Measurements from ENCODE around the gene POT1.
A peak's percentile ranks its signal among the peaks of the same experiment; 100 is the strongest.

POT1 gene

DNA sequence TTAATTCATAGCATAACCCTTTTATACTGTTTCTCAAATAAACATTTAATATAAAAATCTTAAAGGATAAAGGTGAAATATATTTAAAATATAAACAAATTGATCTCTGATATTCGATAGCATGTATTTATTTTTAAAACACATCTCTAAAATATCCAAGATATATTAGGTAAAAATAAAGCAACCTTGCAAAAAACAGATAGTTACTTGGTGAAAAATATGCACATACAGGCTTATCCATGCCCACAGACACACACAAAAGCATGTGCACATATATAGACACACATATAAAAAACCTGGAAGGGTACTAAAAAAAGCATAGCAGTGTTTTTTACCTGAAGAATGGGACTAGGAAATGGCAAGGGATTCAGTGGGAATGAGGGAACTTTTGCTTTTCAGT lies 19.8 kb downstream of the POT1 start:
- DNase-seq = peak; percentile 15

DNA sequence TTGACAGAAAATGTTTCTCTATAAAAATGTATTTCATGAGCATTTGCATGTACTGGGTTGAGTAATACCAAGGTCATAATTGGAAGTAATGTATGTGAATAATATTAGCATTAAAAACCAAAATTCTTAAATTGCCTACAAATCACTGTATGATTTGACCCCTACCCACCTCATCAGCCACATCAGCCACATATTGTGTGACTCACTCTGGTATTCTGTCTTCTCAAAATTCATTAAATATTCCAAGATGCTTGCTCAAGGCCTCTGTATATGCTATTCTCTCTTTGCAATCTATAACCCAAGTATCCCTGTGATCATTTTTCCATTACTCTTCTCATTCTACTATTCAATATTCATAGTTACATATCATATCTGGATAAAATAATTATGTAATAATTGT lies 21.4 kb downstream of the POT1 start:
- DNase-seq = no peak

DNA sequence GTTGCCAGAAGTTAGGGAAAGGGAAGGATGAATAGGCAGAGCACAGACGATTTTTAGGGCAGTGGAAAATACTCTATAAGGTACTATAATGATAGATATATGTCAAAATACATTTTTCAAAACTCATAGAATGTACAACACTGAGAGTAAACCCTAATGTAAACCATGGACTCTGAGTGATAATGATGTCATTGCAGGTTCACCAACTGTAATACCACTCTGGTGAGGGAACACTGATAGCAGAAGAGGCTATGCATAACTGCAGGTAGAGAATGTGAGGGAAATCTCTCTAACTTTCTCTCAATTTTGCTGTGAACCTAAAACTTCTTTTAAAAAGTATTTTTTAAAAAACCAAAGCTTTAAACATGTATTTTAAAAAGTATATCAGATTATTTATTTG lies 22.1 kb downstream of the POT1 start:
- no peak for DNase-seq

DNA sequence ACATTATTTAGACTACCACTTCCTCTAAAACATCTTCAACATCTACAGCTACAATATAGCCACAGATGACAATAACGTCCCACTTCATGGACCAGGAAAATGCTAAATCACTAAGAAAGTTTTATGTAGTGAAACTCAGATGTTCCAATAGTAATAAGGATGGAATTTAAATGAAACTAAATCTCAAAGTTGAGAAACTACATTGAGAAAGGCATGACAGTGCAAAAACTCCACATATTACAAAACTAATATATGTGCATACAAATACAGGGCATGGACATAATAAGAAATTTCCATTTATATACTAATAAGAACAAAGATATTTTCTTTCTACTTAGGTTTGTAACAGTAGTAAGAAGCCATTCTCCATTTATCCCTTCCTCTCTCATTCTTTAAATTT lies 31.1 kb downstream of the POT1 start:
- no peak for DNase-seq

DNA sequence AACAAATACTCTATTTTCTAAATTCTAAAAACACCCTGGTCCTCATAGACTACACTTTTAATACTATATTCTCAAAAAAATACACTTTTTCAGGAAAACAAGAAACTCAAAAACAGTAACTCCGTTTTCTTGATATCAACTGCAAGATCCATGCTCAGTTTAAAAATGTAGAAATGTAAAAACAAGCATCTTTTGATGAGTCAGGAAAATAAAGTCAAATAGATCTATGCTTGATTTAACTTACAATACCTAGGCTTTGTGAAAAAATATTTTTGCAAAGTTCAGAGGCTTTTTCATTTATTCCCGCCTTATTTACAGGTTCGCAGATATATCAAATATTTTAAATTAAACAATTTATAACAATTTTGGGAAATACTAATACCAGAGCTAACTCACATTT lies 33.6 kb downstream of the POT1 start:
- DNase-seq = no peak

DNA sequence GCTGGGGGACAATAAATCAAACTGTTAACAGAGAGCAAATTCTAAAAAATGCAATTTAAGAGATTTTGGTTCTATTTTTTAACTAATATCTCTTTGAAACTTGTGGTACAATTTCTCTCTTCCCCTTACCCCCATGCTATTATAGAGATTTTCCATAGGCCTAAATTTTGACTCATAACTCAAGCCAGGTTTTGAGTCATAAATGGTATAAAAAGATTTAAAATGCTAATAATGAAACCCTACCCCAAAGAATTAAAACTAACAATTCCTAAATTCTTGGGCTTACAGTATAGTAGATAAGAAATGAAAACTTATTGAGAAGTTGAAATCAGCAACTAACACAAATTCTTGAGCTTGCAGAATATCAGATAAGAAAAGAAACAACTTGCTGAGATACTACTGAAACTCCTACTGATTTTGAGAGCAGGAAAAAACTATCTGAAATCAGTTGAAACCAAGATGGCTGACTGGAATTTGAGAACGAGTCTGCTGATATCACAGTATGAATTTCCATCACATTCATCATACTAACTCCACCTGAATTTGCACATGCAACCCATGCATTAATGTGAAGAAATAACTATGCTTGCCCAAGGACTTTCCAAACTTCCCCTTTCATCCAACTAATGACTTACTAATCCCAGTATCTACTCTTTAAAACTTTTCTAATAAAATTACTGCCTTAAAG lies 36.3 kb downstream of the POT1 start:
- no peak for DNase-seq

DNA sequence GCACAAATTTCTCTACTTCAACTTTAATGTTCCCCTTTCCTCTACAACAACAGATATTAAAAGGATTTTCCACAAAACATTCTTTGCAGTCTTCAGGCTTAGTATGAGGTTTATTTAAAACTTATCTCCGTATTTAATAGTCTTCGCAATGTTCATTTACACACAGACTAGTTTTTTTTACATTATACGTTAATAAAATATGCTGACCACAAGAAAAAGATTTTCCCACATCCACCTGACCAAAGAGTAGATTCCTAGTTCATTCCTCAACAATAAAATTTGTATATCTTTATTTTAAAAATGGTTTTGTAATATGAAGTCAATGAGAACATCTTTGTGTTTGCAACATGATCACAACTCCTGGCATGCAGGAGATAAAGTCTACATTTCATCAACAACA lies 42.4 kb downstream of the POT1 start:
- DNase-seq = no peak

DNA sequence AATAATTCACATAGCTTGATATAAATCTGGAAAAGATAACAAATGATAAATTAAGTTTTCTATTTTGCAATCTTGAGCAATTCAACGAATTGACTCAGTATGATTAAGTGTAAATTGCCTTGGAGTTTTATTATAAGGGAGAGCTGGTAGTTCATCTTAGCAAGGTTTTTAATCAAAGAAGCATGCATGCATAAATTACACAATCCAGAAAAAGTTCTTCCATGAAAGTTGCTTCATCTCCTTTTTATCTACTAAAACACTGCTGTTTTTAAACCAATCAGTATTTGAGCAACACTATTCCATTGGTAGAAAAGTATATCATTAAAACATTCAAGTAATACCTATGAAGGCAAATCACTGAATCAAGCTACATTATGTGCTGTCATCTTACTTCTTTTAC lies 47.6 kb downstream of the POT1 start:
- DNase-seq = no peak

DNA sequence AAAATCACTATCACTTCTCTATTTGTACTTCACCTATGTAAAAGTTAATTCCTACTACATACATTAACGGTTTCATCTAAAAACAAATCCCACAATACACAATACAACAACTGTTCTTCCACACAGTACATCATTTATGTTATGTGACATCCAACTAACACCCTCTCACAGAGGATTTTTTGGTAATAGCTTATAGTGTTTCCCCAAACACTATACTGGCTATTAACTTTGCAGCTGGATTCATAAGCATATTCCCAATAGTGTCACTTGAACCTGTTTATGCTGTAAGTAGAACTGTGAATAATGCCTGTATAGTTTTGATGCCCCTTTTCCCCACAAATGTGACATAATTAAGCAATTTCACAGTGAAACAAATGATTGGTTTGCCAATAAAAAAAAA lies 49.9 kb downstream of the POT1 start:
- no peak for DNase-seq

DNA sequence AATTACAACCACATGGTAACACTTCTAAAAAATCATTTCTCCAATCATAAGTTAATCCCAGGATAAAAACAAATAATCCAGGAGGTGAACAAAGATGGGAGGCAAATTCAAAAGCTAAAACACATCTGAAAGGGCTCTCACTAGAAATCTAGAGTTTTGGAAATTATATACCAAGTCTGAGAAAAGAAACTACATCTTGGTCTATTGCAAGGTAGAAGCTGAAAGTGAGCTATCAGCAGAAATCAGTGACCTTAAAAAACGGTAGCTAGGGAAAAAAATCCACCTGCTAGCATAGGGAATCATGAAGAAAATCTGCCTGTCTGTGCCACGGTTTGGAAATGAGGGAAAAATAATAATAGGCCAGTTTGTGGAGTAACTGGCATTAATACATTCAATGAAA lies 50.5 kb downstream of the POT1 start:
- DNase-seq = no peak

DNA sequence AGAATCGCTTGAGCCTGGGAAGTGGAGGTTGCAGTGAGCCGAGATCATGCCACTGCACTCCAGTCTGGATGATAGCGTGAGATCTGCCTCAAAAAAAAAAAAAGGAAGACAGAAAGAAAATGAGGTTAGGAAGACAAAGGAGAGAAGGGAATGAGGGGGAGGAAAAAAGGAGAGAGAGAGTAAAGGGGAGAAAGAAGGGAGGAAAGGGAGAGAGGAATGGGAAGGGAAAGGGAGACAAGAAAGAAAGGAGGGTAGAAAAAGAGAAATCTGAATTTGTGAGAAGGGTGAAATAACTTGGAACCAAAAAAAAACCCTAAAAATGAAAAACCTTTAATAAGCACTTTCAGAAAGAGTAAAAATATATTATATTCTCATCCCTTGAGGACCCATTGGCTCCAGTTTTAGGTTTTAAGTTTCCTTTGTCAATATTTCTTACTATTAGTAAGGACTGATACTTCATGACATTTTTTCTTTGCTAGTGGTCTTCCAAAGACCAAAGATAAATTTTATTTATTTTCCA lies 54.9 kb downstream of the POT1 start:
- no peak for DNase-seq

DNA sequence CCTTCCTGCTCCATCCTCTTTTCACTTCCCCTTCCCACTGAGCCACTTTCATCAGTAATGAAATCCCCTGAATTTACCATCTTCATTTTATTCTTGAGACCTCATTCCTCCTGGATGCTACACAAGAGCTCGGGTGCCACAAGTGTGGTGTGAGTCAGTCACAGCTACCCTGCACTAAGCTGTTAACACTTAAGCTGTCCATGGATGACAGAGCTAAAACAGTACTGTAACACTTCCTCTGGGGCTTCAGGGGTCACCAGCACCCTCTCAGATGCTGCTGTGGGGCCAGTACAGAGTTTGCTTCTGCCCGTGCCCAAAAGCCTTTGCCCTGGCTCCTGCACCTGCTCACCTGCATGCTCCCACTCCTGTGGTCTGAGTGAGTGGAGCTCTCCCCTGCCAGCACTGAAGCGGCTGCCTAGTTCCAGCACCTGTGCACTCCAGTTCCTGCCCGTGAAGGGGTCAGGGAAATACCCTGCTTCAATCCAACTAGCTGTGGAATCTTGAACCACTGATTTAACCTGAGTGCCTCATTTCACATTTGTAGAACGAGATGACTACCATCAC lies 71.9 kb downstream of the POT1 start:
- no peak for DNase-seq

DNA sequence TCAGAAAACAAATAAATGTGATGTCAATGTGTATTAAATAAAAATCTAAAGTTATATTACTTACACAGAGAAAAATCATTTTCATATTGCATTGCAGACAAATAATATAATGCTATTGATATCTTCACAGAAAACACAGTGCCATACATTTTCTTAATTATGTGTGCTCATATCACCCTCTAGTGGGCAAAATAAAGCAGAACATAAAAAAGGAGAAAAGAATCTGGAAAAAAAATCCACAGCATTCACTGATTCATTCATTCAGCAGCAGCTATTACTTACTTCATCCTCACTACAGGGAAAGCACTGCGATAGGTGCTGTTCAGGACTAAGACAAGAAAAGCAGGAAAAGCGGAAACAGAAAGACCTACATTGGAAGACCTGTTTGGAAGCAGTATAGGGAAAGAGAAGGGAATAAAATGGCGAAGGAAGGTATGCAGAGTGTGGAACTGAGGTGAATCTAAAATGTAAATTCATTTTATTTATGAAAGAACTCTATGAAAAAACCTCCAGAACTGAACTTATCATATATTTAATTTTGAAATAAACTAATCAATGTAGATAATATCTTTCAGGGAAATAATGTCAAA lies 73.2 kb downstream of the POT1 start:
- peak; percentile 62 for DNase-seq

DNA sequence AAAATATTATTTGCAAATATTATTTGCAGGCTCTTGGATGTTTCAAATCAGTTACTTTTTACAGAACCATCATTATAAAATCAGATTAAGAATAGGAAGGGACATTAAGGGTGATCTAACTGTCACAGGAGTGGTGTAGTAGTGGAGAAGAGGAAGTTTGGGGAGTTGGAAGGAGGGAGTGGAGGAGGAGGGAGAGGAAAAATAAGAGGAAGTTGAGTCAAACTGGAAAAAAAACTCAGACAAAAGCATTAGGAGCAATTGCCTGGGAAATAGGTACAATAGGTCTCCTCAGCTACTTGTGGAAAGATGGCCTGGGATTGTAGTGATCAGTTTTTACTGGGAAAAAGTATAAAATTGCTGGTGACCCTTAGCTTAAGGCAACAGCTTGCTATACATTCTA lies 86.3 kb downstream of the POT1 start:
- no peak for DNase-seq

DNA sequence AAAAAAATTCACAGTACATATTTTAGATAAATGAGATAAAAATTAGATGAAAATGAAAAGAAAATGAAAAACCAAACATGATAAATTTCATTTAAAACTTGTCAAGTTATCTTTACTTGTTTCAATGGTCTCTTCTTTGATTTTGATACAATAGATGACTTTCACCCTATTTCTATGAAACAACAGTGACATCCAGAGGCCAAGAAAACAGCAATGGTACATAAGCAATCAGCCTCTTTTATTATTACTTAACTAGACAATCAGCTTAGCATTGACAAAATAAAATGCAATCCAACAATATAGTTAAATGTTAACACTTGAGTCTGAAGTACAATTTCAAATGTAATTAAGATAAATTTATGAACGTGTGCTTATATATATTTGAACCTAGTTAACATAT lies 89.2 kb downstream of the POT1 start:
- peak; percentile 43 for DNase-seq

DNA sequence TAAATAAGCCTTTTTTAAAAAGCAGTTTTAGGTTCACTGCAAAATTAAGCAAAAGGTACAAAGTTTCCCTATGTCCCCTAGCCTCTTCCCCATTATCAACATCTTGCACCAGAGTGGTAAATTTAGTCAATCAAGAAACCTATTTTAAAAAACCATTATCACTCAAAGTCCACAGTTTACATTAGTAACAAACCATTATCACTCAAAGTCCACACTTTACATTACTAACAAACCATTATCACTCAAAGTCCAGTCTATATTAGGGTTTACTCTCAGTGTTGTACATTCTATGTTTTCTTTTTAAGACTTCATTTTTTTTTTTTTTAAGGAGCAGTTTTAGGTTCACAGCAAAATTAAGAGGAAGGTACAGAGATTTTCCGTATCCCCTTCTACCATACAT lies 89.9 kb downstream of the POT1 start:
- DNase-seq = no peak

DNA sequence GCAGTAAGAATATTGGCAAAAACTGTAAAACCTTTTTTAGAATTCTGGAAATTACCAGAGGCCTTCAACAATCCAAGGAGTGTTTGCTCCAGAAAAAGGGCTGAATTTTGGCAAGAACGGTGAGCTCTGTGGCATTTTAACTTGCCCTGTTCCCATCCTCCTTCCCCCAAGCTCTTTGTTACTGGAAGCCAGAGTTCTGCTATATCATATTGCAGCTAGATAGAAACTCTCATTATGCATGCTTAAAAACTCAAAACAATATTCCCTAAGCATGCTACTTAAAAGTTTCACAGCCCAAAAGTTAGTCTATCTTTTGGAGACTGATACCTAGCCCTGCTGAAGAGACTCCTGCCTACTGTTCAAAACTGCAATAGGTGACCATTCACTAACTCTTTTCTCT lies 93.5 kb downstream of the POT1 start:
- no peak for DNase-seq

DNA sequence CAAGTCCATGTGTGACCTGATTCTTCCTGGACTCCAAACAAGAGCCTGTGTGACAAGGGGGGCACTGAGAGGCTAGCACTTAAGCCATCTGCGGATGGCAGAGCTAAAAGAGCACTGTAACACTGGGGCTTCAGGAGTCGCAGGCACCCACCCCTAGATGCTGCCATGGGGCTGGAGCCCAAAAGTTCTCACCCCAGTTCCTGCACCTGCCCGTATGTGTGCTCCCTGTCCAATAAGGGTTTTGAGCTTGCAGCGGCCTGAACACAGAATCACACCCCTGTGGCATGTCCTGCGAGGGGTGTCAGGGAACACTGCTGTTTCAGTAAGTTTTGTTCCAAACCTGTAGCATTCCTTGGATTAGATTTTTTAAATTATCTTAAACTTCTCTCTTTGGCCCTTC lies 110.8 kb downstream of the POT1 start:
- no peak for DNase-seq

DNA sequence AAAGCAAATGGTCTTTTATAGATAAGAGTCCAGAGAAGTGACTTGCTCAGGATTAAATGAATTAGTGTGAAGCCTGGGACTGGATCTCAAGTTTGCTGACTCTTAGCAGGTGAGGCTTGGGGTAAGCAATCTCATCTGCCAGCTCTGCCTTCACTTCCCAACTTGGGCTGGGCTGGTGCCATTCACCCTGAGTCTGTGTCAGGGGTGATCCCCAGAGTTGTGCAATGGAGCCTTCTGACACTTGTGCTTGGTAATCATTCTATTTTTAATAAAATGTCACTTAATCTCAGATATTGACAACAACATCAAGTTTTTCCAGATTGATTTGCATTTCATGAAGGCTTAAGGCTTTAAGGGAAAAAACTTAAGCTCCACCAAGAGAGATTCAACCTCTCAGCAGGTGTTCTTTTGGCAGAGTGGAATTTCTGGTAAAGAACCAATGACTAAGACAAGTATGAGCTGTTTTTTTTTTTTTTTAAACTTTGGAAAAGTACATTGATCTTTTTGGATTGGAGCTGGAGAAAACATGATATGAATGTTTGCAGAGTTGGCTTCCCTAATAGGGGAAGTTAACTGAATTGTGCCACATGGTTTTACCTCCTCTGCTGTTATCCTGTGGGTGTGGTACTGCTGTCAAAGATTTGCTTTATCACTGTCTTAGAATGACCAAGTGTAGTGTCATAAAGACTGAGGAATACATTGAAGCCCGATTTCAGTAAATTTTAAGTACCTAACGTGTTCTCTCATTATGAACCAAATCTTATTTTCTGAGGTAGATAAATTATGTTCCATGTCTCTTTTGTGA lies 115.4 kb downstream of the POT1 start:
- no peak for DNase-seq

DNA sequence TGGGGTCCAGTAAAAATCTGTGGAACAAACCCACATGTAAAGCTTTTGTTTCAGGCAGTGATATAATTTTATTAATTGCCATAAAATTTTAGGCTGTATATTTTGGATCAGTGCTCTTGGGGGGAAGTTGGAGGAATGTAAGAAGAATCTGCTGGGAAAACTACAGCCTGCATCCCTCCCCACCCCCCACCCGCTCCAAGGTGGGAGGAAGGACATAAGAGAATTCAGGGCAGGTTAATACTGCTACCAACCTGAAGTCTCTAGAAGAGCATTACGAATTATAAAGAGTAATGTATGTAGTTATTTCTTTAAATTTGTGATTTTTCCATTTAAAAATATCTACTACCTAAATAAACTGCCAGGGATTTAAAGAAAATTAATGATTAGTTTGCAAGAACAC lies 116.9 kb downstream of the POT1 start:
- DNase-seq = no peak

DNA sequence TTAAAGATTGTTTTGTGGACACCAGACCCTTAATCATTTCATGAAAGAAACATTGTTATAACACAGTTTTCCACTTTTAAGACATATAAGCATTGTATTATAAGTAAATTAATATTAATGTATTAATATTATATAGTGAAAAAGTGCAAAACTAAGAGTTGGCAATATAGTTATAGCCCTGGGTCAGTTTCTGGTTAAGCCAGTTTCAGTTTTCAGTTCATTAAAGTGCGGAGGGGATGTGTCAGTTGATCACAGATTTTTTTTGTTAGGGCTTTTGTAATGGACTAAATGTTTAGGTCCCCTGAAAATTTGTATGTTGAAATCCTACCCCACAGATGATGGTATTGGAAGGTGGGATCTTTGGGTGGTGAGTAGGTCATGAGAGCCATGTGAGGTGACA lies 118.3 kb downstream of the POT1 start:
- no peak for DNase-seq

DNA sequence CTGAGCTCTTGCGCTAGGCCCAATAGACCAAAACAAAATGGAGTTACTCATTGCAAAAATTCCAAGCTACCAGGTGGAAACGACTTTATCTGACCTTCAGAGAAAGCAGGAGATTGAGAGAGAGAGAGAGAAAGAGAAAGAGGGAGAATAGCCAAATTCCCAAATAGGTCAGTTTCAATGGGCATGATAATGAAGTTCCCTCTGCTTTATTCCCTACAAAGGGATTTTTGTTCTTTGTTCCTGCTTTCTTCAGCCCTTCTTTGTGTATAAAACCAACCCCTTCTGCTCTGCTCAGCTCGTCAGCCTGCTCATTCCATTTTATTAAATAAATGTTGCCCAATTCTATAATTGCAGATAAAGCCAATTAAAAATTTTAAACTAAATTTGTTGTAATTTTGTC lies 119.0 kb downstream of the POT1 start:
- no peak for DNase-seq

DNA sequence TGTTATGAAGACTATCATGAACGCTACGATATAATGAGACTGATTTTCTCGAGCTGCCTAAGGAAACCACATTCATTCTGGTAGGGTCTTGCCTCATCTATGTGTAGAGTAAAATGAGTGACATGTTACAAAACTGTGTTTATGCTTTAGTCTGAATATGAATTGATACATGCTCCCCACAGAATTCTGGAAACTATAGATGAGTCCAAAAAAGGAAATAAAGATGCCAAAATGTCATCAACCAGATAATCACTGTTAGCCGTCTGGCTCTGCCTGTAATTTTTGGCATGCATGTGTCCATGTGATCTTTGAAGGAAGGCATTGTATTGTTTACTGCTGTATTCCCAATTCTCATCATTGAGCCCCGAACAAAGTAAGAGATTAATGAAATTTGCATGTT lies 121.4 kb downstream of the POT1 start:
- DNase-seq = no peak

DNA sequence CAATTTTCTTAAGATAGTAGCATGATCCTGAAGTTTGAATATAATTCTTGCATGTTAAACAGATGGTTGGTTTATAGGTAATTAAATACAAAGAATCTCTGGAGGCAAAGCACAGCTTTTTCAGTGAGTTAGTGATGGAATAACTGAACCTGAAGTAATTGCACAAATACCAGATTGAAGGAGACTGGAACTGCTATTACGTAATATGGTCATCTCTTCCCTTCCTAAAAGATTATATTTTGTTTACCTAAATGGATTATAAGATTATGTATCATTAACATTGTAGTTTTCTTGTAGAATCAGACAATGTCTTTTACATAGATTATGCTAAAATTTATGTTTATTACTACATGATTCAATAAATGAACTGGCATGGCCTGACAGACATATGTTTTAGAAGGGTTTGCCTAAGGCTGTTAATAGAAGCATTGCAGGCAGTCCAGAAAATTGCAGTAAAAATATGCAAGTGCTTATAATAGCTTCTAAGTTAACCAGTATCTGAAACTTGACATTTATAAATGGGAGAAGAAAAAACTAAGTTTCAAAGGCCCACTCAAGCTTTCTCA lies 128.2 kb downstream of the POT1 start:
- peak; percentile 60 for DNase-seq

Data from NCI-H69 (cell line).